ENCODE results near the gene ABHD4.
"Not testable (repeated sequence)": the region's sequence is repeated elsewhere in the genome, so short reads cannot be mapped to it uniquely, and the experiment has no call there.

Gene ABHD4

DNA sequence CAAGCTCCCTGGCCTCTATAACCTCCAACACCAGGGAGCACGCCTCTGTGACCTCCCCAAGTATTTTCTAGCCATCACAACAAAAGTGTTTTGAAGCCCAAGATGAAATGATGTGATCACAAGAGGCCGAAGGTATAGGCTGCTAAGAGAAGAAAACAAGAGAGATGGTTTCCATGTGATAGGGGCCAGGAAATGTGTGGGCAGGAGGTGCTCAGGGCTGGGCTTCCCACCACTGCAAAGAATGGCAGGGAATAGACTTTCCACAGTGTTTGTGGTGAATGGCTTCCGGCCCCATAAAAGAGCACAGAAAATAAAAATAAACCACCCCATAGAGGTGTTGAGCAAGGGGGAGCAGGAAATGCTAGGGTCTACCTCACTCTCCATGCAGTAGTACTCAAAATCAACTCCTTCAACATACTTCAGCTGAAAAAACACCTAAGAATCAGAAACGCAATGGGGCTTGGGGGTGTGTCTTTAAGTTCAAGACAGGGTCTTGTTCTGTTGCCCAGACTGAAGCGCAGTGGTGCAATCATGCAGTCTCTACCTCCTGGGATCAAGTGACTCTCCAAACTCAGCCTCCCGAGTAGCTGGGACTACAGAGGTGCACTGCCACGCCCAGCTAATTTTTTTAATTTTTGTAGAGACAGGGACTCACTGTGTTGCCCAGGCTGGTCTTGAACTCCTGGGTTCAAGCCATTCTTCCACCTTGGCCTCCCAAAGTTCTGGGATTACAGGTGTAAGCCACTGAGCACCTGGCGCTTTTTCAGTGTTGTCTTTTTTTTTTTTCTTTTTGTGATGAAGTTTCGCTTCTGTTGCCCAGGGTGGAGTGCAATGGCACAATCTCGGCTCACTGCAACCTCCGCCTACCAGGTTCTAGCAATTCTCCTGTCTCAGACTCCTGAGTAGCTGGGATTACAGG, 36.2 kb upstream of the ABHD4 start:
- peak; percentile 76 to 92 for DNase-seq

DNA sequence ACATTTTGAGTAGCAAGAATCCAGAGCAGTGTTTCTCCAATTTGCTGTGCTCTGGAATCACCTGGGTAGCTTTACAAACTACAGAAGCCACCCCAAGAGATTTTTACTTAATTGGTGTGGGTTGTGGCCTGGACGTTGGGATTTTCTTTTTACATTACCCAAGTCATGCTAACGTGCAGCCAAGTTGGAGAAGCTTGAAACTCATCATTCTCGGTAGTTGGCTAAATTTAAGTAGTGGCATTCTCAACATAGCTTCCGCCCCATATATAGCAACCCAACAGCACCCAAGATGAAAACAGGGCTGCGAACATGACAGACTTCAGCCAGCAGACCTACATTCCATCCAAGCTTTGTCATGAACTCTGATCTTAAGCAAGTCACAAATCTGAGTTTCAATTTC, 34.1 kb upstream of the ABHD4 start:
- peak in 1 of 2 donors; percentile 21 for DNase-seq

DNA sequence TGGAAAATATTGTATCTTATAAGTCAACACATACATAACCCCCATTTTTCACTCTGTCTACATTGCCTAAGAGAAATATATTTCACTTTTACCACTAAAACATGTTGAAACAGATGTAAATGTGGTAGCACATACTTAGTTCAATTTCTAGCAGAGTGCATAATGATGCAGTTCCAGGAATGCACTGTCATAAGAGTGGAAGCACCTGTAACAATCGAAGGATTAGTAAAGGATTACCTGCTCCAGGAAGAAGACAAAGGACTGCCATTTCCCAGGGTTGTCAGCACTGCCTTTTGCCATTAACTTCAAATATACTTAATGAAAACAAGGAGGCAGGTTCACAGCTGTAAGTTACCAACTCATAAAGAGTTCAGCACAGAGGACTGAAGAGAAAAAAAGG, 33.6 kb upstream of the ABHD4 start:
- DNase-seq = no peak

DNA sequence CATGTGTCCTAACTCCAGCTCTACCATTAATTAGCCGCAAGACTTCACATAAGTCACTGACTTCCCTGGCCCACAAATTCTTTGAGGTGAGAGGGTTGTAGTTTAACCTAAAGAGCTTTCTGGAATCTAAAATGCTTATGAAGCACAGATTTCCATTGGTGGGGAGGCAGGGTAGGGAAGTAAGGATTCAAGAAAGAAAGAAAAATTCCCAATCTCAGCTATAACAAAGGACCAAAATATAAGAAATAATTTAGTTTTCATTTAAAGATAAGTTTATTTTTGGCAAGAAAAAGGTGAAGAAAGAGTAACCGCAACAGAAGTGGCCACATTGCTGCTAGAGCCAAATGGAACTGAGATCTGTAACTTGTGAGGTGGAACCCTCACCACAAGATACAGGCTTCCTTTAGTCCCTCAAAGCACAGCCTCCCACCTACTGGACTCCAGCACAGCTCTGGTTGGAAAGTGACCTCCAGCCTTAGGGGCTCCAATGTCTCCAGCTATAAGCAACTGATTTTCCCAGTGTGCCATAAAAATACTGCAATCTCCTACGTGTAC, 32.6 kb upstream of the ABHD4 start:
- peak in 1 of 2 donors; percentile 40 for DNase-seq

DNA sequence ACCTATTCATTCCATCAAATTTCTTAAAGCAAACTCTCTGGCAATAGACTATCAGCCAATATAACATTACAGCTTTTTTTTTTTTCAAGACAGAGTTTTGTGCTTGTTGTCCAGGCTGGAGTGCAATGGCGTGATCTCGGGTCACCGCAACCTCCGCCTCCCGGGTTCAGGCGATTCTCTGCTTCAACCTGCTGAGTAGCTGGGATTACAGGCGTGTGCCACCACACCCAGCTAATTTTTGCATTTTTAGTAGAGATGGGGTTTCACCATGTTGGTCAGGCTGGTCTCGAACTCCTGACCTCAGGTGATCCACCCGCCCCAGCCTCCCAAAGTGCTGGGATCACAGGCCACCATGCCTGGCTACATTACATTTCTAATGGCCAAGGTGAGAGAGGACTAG, 31.8 kb upstream of the ABHD4 start:
- DNase-seq = not testable (repeated sequence)

DNA sequence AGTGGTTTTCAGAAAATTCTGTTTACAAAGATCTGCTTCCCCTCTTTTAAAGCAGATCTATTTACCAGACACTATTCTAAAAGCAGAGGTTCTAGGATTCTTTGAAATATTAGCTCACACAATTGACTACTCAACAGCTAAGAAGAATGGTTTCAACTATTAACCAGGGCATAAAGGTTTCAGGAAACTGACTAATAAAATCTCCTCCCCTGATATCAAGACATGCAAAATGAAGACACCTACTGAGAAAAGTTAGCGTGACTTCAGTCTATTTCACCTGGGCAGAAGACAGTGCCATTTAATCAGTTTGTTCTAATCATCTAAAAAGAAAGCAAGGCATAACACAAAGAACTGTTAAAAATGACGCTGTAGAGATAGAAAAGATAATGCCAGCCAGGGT, 31.3 kb upstream of the ABHD4 start:
- peak in 1 of 2 donors; percentile 59 for DNase-seq

DNA sequence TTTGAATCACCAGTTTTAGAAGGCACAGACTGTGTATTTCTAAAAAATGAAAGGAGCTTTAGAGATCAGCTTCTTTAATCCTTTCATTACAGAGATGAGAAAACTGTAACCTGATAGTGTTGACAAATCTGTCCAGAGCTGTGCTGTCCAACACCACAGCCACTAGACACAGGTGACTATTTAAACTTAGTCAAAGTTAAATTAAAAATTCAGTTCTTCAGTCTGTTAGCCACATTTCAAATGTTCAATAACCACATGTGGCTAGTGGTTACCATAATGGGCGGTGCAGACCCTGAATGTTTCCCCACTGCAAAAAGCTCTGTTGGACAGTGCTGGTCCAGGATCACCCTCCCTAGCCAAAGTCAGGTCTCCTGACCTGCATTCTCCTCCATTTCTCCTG, 30.7 kb upstream of the ABHD4 start:
- peak in 1 of 2 donors; percentile 25 for DNase-seq

DNA sequence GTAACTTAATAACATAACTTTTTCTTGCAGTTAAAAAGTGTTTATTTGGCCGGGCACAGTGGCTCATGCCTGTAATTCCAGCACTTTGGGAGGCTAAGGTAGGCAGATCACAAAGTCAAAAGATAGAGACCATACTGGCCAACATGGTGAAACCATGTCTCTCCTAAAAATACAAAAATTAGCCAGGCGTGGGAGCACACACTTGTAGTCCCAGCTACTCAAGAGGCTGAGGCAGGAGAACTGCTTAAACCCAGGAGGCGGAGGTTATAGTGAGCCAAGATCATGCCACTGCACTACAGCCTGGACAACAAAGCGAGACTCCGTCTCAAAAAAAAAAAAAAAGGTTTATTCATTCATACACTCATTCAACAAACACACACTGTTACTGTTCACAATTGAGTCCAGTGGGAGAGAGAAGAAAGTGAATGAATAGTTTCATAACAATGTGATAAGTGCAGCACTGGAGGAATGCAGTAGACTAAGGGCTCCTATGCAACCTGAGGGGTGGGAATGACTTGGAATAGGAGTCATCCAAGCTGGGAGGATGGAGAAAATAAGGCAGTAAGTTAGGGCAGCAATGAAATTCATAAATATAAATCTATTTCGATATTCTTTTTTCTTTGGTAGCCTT, 28.9 kb upstream of the ABHD4 start:
- no peak for DNase-seq

DNA sequence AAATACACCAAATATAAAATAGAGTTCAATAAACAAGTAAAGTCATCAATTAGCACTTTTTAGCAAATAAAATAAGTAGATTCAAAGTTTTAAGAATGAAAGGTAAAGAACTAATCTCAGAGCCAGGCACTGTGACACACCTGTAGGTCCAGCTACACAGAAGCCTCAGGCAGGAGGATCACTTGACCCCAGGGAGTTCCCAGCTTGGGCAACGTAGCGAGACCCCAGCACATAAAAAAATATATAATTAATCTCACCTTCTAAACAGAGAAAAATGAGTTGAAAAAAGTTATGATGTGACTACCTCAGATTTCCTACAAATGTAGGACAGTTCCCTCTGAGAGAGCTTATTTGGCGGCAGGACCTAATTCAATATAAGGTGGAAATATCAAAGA, 28.4 kb upstream of the ABHD4 start:
- DNase-seq = no peak

DNA sequence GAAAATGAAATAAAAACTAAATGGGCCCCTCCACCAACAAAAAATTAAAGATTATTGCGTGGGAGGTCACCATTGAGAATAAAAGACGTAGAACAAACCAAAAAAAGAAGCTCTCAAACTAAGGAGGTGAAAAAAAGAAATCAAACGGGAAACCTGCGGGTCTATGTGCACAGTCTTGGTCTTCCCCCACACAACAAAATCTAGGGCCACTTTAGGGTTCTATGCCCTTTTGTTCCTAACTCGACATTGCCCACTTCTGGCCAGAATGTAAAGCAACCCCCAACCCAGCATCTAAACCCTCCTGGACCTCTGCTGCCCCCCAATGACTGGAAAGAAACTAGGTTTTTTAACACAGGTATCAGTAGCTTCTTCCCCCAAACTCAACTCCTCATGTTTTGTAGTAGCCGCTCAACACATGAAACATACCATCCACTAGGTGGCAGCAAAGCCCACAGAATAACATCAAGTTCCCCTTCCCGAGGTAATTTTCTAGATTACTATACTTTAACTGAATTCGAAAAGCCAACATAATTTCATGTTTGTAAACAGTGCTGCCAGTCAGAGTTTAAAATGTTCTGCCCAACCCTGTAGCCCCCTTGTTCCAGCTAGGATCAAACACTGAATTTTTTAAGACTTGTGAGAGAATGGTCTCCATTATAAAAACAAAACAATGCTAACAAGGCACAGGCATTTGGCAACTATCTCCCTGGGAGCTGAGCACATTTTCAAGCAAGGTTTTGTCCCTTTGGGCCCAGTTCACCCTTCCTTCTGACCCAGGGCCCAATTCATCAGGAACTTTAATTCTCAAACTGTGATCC, 27.8 kb upstream of the ABHD4 start:
- DNase-seq = peak; percentile 95 to 98

DNA sequence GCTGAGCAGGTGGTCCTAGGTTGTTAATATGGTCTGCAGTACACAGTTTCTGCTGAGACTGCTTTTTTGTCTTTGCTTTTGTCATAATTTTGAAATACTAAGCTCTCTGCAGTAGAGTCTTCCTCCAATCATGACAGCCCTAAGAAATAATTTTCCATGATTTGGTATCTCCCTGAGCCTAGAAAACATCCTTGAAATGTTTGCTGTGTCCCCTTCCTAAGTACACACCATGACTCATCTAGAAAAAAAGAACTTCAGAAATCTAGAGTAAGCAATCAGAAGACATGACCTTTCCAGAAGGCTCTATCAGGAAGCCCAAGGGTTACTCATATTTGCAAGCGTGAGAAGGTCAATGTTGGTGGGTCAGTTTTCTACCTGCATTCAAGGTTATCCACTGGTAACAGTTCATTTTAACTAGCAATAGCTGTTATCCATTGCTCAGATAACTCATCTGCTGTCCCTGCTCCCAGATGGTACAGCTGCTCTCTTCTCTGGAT, 25.5 kb upstream of the ABHD4 start:
- DNase-seq = no peak

DNA sequence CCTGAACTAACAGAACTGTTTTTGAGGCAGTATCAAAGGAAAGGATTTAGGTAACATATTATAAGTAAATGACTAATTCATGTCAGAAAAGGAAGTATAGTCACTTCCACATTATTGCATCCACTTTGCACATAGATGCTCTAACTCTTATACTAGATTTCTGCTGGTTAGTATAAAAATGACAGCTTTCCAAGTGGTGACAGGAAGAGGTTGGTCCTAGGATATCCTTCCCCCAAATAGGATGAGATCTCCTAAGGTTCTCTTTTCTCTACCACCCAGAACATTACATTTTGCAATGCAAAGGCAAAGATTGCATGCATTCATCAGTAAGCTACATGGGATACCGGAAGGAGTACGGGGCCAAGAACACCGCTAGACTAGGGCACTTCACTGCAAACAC, 24.3 kb upstream of the ABHD4 start:
- no peak for DNase-seq

DNA sequence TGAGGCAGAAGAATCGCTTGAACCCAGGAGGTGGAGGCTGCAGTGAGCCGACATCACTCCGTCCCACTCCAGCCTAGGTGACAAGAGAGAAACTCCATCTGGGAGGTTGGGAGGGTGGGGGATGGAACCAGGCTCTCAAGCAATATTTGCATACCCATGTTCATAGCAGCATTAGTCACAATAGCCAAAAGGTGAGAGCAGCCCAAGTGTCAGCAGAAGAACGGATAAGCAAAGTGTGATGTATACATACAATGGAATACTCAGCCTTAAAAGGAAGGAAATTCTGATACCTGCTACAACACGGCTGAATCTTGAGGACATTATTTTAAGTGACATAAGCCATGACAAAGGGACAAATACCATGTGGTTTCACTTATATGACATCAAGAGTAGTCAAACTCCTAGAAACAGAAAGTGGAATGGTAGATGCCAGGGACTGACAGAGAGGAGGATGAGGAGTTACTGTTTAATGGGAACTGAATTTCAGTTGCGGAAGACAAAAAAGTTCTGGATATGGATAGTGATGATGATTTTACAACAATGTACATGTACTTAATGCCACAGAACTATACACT, 20.7 kb upstream of the ABHD4 start:
- no peak for DNase-seq

DNA sequence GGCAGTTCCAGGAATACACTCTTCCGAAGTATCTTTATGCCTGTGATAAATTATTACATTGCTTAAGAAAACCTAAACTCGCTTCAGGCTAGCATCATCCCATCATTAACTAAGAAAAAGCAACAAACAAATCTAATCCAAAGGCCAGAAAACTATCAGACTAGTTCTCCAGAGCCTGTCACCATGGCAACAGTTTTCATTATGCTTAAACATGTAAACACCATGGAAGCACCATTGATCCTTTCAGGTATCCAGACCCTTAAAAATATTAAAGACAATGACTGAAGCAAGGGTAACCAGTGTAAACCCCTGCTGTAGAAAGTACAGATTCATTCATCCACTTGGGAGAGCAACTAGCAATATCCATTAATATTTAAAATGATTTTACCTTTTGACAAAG, 18.9 kb upstream of the ABHD4 start:
- peak in 1 of 2 donors; percentile 41 for DNase-seq

DNA sequence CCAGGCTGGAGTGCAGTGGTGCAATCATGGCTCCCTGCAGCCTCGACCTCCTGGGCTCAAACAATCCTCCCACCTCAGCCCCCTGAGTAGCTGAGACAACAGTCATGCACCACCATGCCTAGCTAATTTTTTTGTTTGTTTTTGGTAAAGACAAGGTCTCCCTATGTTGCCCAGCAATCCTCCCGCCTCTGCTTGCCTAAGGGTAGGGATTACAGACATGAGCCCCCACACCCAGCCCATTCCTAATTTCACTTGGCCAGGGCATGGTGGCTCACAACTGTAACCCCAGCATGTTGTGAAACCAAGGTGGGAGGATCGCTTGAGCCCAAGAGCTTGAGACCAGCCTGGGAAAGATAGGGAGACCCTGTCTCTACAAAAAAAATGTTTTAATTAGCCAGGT, 18.2 kb upstream of the ABHD4 start:
- DNase-seq = no peak

DNA sequence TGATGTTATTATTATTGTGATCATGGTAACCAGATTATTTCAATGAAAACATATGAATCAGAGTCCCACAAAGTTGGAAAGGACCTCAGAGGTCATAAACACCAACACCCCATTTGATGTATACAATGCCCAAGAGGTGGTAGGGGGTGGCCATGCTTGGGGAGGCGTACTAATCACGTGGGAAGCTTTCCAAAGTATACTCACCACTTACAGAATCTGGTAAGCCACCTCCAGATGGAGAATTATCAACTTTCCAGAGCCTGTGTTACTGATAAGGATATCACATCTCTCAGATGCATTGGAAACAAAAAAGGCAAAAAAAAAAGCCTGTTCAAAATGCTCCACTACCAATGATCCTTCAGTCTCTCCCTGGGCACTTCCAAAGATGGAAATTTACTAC, 17.5 kb upstream of the ABHD4 start:
- no peak for DNase-seq

DNA sequence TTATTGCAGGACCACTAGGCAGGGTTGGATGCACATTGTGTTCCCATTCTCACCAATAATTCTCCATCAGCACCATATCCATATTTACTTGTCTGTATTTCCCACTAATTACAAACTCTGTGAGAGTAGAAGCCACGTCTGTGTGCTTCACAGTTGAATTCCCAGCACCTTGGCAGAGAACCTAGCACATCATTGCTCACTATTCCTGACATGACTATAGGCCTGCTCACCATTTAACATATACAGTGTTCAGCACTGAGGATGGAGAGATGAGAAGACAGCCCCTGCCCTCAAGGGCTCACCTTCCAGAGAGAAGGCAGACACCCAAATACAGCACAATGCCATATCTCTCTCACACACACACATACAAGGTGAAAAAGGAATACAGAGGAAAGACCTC, 14.1 kb upstream of the ABHD4 start:
- no peak for DNase-seq

DNA sequence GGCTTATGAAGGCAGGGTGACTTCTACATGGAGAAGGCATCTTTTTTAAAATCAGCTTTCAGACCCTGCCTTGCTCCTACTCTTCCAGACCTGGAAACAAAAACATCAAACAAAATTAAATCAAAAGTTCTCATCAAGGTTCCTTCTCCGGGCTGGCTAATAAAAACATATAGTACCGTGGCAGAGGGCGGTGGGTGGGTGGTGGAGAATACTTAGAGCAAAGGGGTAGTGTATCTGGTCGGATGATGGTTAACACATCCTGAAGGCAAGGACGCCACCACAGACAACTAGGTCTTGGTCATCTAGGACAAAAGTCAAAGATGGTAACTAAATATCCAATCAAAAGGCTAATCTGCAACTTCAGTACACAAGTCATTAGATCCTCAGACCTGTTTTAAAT, 10.9 kb upstream of the ABHD4 start:
- no peak for DNase-seq

DNA sequence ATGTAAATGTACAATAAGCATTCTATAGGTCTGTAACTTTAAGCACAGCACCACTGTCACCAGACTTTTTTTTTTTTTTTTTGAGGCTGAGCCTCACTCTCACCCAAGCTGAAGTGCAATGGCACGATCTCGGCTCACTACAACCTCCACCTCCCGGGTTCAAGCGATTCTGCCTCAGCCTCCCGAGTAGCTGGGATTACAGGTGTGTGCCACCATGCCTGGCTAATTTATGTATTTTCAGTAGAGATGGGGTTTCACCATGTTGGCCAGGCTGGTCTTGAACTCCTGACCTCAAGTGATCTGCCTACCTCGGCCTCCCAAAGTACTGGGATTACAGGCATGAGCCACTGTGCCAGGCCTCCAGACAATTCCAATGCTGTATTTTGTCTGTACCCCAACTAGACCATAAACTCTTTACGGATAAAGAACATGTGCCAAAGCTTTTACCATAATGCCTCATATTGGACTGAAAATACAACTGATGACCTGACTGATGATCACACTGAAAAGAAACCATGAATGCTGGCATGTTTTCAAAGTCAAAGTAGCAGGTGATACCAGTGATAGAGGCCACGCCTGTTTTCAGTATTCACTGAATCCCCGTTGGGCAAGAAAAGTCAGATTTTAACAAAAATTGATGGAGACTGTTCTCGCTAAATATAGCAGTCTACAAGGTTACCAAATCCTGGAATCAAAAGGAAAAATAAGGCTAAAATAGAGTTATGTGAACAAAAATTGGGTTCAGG, 10.2 kb upstream of the ABHD4 start:
- DNase-seq = peak in 1 of 2 donors; percentile 48

DNA sequence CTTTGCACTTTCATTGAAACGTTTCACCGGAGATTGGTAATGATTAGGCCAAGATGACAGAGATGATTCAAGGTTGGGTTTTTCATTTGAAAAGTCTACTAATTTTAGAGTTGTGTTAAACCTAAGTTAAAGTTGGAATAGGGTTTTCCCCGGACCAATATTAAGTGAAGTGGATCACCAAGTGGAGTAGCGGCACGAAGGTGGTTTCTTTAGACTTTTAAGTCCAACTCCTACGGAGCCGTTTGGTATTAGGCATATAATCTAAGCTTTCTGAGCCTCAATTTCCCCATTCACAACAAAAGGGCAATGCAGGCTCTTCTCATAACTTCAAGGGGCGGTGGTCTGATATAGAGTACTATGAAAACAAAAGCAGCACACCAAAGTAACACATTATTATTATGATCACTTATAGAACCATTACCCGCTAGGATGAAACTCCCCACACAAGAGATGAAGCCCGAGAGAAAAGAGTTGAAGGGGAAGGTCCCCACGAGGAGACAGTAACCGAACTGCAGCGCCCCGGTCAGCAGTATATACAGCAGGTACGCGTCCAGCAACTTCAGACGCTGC, 9.5 kb upstream of the ABHD4 start:
- peak; percentile 17 to 69 for DNase-seq

DNA sequence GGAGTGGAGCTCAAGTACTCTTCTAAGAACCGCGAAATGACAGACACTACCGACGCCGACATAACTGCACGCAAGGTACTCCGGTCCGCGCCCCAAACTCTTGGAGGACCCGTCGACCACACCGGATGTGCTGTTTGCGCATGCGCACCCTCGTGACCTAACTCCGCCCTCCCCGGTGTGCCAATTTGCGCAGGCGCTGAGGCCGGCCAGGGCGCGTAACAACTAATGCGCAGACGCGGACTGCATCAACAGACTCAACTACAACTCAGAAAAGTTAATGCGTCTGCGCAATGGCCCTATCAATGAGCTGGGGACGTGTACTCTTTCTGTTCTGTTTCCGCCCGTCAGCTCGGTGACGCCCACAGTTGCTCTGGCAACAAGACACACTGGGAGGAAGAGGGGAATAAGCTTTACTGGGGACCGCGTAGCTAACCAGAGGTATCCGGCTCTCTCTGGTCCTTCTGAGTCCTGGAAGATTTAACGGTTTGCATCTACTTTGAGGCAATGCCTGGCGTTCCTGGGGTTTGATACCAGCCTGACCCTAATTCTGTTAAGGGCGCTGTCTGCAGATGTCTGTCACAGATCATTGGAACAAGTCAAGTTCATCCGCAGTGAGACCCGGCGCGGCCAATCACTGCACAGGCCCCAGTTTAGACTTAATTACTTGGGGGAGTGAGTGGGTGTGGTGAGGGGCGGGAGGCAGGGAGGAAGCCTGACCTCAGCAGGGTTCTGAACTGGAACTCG, 8.8 kb upstream of the ABHD4 start, which contains the start of gene DAD1:
DAD1 (minus strand) TSS at position 129 of the 744 bp plus-strand sequence; CDS start at position 62, 67 bp downstream.
- peak; percentile 100 for DNase-seq

All from CD4-positive, alpha-beta T cell treated with Interleukin-4 for 1 hour (primary cell).